GM21576 (cell line): ENCODE data around the gene TMEM184B.

ENCODE experiments used
- ATAC-seq: cut with Tn5 transposase; IDR thresholded peaks from one replicate; pipeline ENCODE4 v1.9.1; 2021; ENCODE audit warnings: mild to moderate bottlenecking, moderate library complexity; ENCODE audit not compliant: unreplicated experiment

TMEM184B gene

GRCh38 chr22:38228326-38228872 lies 44.4 kb downstream of the TMEM184B start:
- ATAC-seq: no peak

GRCh38 chr22:38226853-38227649 lies 45.8 kb downstream of the TMEM184B start:
- no peak for ATAC-seq

- no peak for ATAC-seq
Measured at GRCh38 chr22:38223289-38223960, 49.4 kb downstream of the TMEM184B start.

- ATAC-seq: no peak
Measured at GRCh38 chr22:38222797-38223119, 50.1 kb downstream of the TMEM184B start.

GRCh38 chr22:38221908-38222796 lies 50.7 kb downstream of the TMEM184B start:
- no peak for ATAC-seq

DNA sequence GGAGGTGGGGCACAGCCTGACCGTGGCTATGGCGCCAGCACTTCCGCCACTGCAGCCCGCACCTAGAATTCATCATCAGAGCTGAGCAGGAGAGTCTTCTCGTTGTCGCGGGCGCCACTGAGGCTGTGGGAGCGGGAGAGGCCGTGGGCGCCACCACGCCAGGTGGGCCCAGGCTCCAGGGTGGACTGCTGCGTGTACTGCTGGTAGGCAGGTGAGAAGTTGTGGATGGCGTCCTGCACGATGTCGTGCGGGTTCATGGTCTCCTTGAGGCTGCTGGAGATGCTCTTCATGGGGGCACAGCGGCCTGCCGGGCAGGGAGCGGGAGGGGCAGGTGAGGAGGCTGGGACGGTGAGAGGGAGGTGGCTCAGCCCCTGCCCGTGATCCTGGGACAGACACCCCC lies 51.4 kb downstream of the TMEM184B start:
- ATAC-seq: no peak

- no peak for ATAC-seq
Measured at GRCh38 chr22:38220653-38221386, 52.0 kb downstream of the TMEM184B start.

DNA sequence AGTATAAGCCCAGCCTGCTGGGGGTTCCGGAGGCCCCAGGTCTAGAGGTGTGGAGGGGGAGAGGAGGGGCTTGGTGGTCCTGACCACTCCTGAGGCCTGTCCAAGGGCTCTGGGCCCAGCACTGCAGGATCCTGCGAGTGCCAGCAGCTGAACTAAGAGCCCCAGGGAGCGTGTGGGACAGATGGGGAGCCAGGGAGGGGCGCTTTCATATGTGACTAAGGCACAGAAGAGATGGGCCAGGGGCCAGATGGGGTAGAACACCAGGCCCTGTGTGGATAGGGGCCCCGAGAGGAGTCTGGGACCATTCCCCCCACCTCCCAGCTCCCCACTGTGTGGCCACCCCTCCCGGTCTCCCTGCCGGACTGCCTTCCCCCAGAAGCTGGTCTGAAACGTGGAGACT lies 52.6 kb downstream of the TMEM184B start:
- no peak for ATAC-seq

GRCh38 chr22:38219632-38220031 lies 53.2 kb downstream of the TMEM184B start:
- ATAC-seq: no peak

DNA sequence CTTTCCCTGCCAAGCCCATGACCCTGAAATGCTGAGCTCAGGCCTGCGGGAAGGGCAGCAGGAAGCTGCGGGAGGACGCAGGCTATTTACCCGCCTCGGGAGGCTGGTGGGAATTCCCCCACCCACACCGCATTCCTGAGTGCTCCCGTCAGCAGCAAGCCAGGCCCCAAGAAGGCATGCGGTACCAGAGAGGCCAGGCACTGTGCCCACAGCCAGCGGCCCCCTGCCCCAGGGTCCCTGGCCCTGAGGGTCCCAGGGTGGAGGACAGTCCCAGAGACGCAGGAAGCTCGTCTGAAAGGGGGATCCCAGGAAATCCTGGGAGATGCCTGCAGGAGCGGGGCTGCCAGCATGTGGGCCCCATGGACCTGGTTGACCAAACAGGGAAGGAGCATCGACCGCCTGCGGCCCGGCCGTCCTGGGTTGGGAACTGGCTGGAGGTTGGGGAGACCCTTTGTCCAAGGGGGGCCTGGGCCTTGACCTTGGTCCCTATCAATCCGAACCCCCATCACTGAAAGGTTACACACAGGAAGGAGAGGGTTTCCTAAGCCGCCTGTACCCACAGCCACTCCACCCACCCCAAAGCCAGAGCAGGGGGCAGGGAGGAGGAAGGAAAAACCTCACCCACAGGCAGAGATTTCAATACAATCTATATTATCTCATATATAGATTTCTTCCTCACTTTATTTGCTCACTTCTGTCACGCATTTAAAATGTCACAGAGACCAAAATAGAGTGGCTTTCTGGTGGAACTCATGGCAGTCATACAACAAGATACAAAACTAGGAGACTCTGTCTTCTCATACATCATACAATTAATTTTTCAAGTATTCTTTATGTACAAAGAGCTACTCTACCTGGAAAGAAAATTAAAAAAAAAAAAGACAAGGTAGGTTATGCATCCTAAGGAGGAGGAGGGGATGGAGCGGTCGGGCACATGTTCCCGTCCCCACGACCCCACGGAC lies 53.9 kb downstream of the TMEM184B start:
- no peak for ATAC-seq

DNA sequence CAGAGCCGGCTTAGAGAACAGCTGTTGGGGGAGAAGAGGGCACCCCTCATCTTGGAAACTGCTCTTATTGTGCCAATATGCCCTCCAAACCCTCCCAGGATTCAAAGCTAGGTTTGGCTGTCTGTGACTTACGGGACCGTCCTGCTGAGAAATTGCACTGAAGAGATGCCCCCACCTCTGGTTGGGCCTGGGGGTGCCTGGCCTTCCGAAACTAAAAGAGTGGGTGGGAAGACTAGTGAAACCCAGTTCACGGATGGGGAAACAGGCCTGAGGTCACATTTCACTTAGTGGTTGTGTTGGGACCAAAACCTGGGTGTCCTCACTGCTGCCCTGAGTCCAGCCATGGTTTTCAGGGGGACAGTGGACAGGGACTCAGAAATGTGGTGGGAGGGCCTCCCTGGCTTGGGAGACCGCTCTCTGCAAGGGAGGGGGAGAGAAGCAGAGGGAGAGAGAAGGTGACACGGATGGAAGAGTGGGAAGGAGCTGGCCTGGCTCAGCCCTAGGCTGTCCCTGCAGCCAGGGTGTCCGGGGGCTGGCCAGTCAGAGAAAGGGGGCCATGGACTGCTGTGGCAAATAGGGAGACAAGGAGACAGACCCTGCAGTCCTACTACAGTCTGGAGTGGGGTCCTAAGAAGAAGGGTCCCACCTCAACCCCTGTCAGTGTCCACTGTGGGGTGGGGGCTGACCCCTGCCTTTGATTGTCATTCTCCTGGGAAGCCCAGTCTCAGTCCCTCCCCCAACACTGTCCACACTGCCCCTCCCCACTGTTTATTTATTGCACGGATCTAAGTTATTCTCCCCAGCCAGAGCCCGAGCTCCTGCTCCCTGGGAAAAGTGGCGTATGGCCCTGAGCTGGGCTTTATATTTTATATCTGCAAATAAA lies 57.4 kb downstream of the TMEM184B start:
- ATAC-seq: no peak

DNA sequence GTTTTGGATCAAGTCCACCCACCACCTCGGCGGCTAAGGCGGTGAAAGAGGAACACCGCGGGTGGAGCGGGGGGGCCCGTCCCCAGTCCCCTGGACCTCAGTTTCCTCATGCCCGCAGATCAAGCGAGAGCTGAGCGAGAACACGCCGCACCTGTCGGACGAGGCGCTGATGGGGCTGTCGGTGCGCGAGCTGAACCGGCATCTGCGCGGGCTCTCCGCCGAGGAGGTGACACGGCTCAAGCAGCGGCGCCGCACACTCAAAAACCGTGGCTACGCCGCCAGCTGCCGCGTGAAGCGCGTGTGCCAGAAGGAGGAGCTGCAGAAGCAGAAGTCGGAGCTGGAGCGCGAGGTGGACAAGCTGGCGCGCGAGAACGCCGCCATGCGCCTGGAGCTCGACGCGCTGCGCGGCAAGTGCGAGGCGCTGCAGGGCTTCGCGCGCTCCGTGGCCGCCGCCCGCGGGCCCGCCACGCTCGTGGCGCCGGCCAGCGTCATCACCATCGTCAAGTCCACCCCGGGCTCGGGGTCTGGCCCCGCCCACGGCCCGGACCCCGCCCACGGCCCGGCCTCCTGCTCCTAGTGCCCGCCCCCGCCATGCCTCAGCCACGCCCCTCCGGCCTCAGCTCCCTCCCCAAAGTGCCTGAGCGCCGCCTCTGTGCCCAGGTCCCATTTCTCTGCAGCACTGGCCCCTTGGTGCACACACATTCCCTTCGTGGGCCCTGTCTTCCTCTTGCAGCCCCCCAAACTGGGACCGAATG lies 58.3 kb downstream of the TMEM184B start:
- no peak for ATAC-seq

DNA sequence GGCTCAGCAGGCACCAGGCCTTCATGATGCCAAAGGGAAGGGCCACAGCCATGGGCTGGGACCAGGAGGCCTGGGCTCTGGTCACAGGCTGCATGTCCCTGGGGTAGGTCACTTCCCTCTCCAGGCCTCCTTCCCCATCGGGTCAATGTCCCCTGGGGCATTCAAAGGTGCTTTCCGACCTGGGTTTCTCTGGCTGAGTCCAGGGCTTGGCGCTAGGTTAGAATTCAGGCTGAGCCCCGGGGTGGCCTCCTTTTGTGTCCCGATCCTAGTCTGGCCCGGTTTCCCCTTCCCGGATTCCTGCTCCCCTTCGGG lies 58.9 kb downstream of the TMEM184B start:
- no peak for ATAC-seq

DNA sequence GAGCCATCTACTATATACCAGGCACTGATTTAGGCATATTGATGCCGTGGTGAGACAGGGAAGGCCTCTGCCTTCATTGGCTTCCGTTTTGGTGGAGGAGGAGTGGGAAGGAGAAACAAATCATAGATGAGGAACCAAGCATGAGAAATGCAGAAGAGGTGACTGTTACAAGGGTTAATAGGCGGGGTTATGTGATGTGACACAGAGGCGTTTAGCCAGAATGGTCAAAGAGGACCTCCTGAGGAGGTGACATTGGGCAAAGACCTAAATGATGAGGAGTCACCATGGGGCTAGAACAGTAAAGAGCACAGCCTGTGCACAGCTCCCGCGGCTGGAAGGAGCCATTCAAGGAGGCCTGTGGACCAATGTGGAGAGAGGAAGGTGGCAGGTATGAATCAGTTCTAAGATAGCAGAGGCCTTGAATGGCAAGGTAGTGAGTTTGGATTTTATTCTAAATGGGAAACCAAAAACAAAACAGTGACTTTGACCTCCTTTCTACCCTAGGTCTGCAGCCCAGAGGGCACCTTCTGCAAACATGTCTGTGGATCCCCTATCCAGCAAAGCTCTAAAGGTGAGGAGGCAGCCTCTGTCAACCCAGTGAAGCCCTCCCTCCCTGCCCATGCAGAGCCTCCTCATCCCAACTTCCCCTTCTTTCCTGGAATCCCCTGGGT lies 59.4 kb downstream of the TMEM184B start:
- no peak for ATAC-seq

GRCh38 chr22:38212442-38212841 lies 60.4 kb downstream of the TMEM184B start:
- no peak for ATAC-seq

GRCh38 chr22:38211556-38211955 lies 61.3 kb downstream of the TMEM184B start:
- no peak for ATAC-seq

- ATAC-seq: no peak
Measured at GRCh38 chr22:38208551-38208968, 64.2 kb downstream of the TMEM184B start.
